ENCODE measurements around the gene PARVB. TPM values are rescaled to one million over a fixed set of nuclear protein-coding genes. Genes with fewer than 3 reads are reported as not detected.

The PARVB gene
- total RNA-seq, 4 donors from 2014 or later = 27.7 to 88.5 (median 41.7) TPM

GRCh38 chr22:44166498-44167276 lies 142.6 kb downstream of the PARVB start:
- no peak for TF ChIP-seq POLR2A (IDR thresholded peaks at IDR 0.05)
- TF ChIP-seq, protein P1, sequence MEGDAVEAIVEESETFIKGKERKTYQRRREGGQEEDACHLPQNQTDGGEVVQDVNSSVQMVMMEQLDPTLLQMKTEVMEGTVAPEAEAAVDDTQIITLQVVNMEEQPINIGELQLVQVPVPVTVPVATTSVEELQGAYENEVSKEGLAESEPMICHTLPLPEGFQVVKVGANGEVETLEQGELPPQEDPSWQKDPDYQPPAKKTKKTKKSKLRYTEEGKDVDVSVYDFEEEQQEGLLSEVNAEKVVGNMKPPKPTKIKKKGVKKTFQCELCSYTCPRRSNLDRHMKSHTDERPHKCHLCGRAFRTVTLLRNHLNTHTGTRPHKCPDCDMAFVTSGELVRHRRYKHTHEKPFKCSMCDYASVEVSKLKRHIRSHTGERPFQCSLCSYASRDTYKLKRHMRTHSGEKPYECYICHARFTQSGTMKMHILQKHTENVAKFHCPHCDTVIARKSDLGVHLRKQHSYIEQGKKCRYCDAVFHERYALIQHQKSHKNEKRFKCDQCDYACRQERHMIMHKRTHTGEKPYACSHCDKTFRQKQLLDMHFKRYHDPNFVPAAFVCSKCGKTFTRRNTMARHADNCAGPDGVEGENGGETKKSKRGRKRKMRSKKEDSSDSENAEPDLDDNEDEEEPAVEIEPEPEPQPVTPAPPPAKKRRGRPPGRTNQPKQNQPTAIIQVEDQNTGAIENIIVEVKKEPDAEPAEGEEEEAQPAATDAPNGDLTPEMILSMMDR (IDR thresholded peaks at IDR 0.05) = no peak
- no peaks in the 10 kb centered on the region for H3K9me3 ChIP-seq
- no peaks in the 10 kb centered on the region for H3K27me3 ChIP-seq
- H3K27ac ChIP-seq = no peak overlapping the region
- no peak for DNase-seq
- no peaks in the 10 kb centered on the region for H3K36me3 ChIP-seq
- intact Hi-C loops (cut with DNase I; ENCODE audit: low total_unique reads) = no loop called here
- no peak overlapping the region for H3K4me3 ChIP-seq
- H3K4me1 ChIP-seq = no peaks in the 10 kb centered on the region

DNA sequence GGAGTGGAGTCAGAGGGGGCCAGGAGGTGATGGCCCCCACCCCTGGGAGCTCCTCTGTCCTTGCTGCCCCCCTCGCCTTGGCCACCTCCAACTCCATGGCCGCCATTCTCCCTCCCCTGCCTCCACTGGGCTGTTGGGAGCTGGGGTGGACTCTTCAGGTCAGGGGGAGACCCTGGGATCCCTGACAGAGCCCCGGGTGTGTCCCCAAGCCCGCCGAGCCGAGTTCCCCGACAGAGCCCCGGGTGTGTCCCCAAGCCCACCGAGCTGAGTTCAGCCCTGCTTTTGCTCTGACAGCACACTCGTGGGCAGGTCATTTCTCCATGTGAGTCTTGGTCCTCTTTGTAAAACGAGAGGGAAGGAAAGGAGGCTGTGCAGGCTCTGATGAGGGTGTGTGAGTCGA lies 143.4 kb downstream of the PARVB start:
- Histone ChIP-seq H3K36me3 (no peaks in the 10 kb centered on the region), H3K27me3 (no peaks in the 10 kb centered on the region), H3K27ac (no peak overlapping the region), H3K4me3 (no peak overlapping the region), H3K4me1 (no peaks in the 10 kb centered on the region), H3K9me3 (no peaks in the 10 kb centered on the region)
- no peak for TF ChIP-seq POLR2A (IDR thresholded peaks at IDR 0.05)
- TF ChIP-seq, protein P1 (IDR thresholded peaks at IDR 0.05) = no peak
- intact Hi-C loops (cut with DNase I; ENCODE audit: low total_unique reads) = no loop called here
- DNase-seq = no peak

DNA sequence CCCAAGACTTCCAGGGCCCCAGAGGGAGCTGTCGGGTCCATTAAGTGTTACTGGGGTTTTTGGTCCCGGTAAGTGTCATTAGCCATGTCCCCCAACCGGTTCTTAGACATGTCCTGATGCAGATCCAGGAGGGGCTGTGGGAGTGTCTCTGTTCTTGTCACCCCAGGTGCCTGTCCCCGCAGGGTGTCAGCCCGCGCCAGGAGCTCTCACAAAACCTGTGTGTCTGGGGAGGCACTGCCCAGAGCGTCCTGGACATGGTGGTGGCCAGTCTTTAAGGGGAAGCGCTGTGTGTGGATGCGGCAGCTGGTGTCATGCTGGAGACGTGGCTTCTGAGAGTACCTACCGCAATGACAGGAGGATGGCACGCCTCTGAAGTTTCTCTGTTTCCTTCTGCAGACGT lies 144.1 kb downstream of the PARVB start:
- Histone ChIP-seq H3K27ac (no peak overlapping the region), H3K4me1 (no peaks in the 10 kb centered on the region), H3K27me3 (no peaks in the 10 kb centered on the region), H3K9me3 (no peaks in the 10 kb centered on the region), H3K4me3 (no peak overlapping the region), H3K36me3 (no peaks in the 10 kb centered on the region)
- intact Hi-C loops (cut with DNase I; ENCODE audit: low total_unique reads) = no loop called here
- TF ChIP-seq POLR2A (IDR thresholded peaks at IDR 0.05) = no peak
- TF ChIP-seq, protein P1 (IDR thresholded peaks at IDR 0.05) = no peak
- no peak for DNase-seq

DNA sequence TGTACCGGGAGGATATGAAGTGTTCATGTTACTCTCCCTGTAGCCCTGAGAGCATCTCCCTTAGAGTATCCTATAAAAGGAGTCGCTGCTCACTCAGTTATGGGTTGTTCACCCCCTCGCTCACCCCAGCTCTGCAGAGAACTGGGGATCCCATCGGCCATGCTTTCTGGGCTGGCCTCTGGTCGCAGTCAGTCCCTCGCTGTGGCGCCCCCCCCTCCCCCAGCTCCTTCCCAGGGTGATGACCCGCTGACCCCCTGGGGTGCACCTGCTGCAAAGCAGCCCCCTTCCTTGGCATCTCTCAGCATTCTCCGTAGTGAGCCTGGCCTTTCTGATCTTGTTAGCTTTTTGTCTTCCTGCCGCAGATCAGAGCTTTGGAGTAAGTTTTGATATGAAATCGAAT lies 146.4 kb downstream of the PARVB start:
- no peaks in the 10 kb centered on the region for H3K27me3 ChIP-seq
- intact Hi-C loops (cut with DNase I; ENCODE audit: low total_unique reads) = no loop called here
- H3K9me3 ChIP-seq = no peaks in the 10 kb centered on the region
- no peaks in the 10 kb centered on the region for H3K36me3 ChIP-seq
- DNase-seq = no peak
- no peak overlapping the region for H3K4me3 ChIP-seq
- TF ChIP-seq POLR2A (IDR thresholded peaks at IDR 0.05) = no peak
- TF ChIP-seq, protein P1 (IDR thresholded peaks at IDR 0.05) = no peak
- H3K27ac ChIP-seq = no peak overlapping the region
- no peaks in the 10 kb centered on the region for H3K4me1 ChIP-seq

DNA sequence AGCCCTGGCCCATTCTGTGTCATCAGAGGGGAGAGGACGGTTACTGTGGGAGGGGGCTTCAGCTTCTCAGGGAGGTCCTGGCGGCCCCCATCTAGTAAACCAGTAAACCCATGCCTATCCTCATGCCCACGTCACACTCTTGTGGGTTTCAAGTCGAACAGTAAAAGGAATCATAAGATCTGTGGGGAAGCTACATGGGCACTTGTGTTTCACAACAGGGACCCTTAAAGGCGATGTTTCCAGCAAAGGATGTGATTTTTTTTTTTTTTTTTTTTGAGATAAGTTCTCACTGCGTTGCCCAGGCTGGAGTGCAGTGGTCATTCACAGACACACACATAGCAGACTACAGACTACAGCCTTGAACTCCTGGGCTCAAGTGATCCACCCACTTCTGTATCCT lies 147.5 kb downstream of the PARVB start:
- Histone ChIP-seq H3K36me3 (no peaks in the 10 kb centered on the region), H3K27ac (no peak overlapping the region), H3K4me3 (no peak overlapping the region), H3K4me1 (no peaks in the 10 kb centered on the region), H3K27me3 (no peaks in the 10 kb centered on the region), H3K9me3 (no peaks in the 10 kb centered on the region)
- no peak for TF ChIP-seq POLR2A (IDR thresholded peaks at IDR 0.05)
- TF ChIP-seq, protein P1 (IDR thresholded peaks at IDR 0.05) = no peak
- intact Hi-C loops (cut with DNase I; ENCODE audit: low total_unique reads) = no loop called here
- DNase-seq = no peak

Data from uterus (tissue), 4 donors.